Psoas muscle (tissue), 8 donors: ENCODE measurements around the gene TNFRSF14. TPM values are rescaled to one million over a fixed set of nuclear protein-coding genes. Genes with fewer than 3 reads are reported as not detected.
"Not testable (repeated sequence)": the region's sequence is repeated elsewhere in the genome, so short reads cannot be mapped to it uniquely, and the experiment has no call there.

Experiments used
- ATAC-seq, 4 donors: fragments of 200-7000 bp; cut with Tn5 transposase; one replicate each; pipeline ENCODE4 v1.9.1; 2020; ENCODE audit warnings: moderate library complexity in 3 of 4, mild to moderate bottlenecking in 2 of 4
- DNase-seq, 2 donors: peaks; one replicate each; pipeline ENCODE4 v3.0.0-alpha.2; 2020
- H3K27ac ChIP-seq: fragments of 200-600 bp; one replicate; pipeline ENCODE4 v1.8.0; 2022
- H3K27me3 ChIP-seq, 3 donors: fragments of 200-600 bp in 1 of 3; one replicate each; pipeline versions ENCODE4 v1.6.1 to v1.8.0; 2013 to 2022; ENCODE audit warnings: low read length in 2 of 3, mild to moderate bottlenecking in 2 of 3, moderate library complexity in 1 of 3; ENCODE audit not compliant: insufficient read depth in 3 of 3
- H3K36me3 ChIP-seq, 2 donors: fragments of 200-600 bp in 1 of 2; one replicate each; pipeline versions ENCODE4 v1.6.1 to v1.8.0; 2013 to 2022; ENCODE audit warnings: low read depth in 1 of 2, mild to moderate bottlenecking in 1 of 2, moderate library complexity in 1 of 2; ENCODE audit not compliant: insufficient read depth in 1 of 2
- H3K4me1 ChIP-seq: fragments of 200-600 bp; one replicate; pipeline ENCODE4 v1.8.0; 2022
- H3K4me3 ChIP-seq: fragments of 200-600 bp; one replicate; pipeline ENCODE4 v1.8.0; 2022; ENCODE audit warnings: mild to moderate bottlenecking
- H3K9me3 ChIP-seq: fragments of 200-600 bp; one replicate; pipeline ENCODE4 v1.8.0; 2022
- CTCF ChIP-seq: fragments of 200-600 bp; IDR thresholded peaks from one replicate; pipeline ENCODE4 v1.8.0; 2022; ENCODE audit warnings: antibody characterized with exemption
- WGBS, 3 donors: extraction: QIAGEN DNeasy Blood & Tissue Kit; methylation state at CpG; one replicate each; pipeline versions ENCODE4 v1.1.6 to v1.1.7; 2013; 5-methylcytosine and 5-hydroxymethylcytosine counted together
- intact Hi-C, 2 donors: fragments of 100-400 bp; cut with DNase I; formaldehyde crosslinking; loops; one replicate each; pipeline versions ENCODE4 v1.11.0 to v1.14.2; 2022
- polyA plus RNA-seq, 3 donors: library from polyadenylated mRNA; stranded (reverse); fragments of 200-250 nt; gene quantifications; one replicate each; pipeline ENCODE4 v1.2.3, GENCODE V29; 2013
- total RNA-seq, 4 donors: library from RNA; stranded (reverse); fragmentation: NEBNext Ultra II Directional in 2 of 4; extraction: Animal tissue kit (Norgen Biotek cat#: 25700) in 2 of 4; gene quantifications; one replicate each; pipeline versions ENCODE4 v1.2.1 to v1.2.4, GENCODE V29; 2021 to 2023
- donor health status: healthy with polysubstance abuse.
- donor health status: DM: no; HTN: no; CAD: no; lungs with moderate emphysema.
- donor health status: Bipolar disorder and iron deficiency.
- donor health status: healthy.
- donor health status: DM: yes; HTN: yes; CAD: no.
- donor health status: DM: no; HTN: no; CAD: no.
- donor health status: DM: no; HTN: no; CAD: no.
- donor health status: DM: yes; HTN: yes; CAD: no.

TNFRSF14 gene
- total and polyA plus RNA-seq, 7 donors = 6.2 to 10.8 (median 8.2) TPM

GRCh38 chr1:2567083-2567679 lies 11.0 kb downstream of the TNFRSF14 start:
- WGBS, 3 donors = 82 to 85% (median 84%) methylated on average over 15 to 16 of the region's 16 CpGs
- no peak overlapping the region for H3K4me3 ChIP-seq
- no peaks in the 10 kb centered on the region for H3K9me3 ChIP-seq
- no peak for ATAC-seq
- peaks cover 0 to 6% (median 5%) of the 10 kb centered on the region in 3 donors for H3K27me3 ChIP-seq
- no peak overlapping the region for H3K27ac ChIP-seq
- DNase-seq = peak in 1 of 2 donors; percentile 37
- TF ChIP-seq CTCF = no peak
- H3K36me3 ChIP-seq = no peaks in the 10 kb centered on the region
- intact Hi-C loops = no loop called here
- no peaks in the 10 kb centered on the region for H3K4me1 ChIP-seq

GRCh38 chr1:2568187-2568816 lies 12.1 kb downstream of the TNFRSF14 start:
- ATAC-seq, H3K36me3 ChIP-seq, H3K27me3 ChIP-seq, H3K9me3 ChIP-seq, intact Hi-C loops, H3K27ac ChIP-seq, H3K4me1 ChIP-seq, H3K4me3 ChIP-seq: not testable (repeated sequence)
- 25 to 60% (median 51%) methylated on average over 1 to 12 of the region's 17 CpGs for WGBS, 3 donors
- DNase-seq = peak in 1 of 2 donors; percentile 42

- WGBS, 3 donors = 75 to 78% (median 75%) methylated on average over 14 to 17 of the region's 17 CpGs
- TF ChIP-seq CTCF = no peak
- H3K36me3 ChIP-seq = no peaks in the 10 kb centered on the region
- H3K9me3 ChIP-seq = no peaks in the 10 kb centered on the region
- H3K4me3 ChIP-seq = no peak overlapping the region
- H3K27me3 ChIP-seq = peaks cover 0 to 9% (median 8%) of the 10 kb centered on the region in 3 donors
- no peaks in the 10 kb centered on the region for H3K4me1 ChIP-seq
- ATAC-seq (no peak), DNase-seq (no peak)
- no peak overlapping the region for H3K27ac ChIP-seq
- intact Hi-C loops = no loop called here
These were observed 12.9 kb downstream of the TNFRSF14 start for GRCh38 chr1:2569060-2569459.

GRCh38 chr1:2569703-2570102 lies 13.5 kb downstream of the TNFRSF14 start:
- not testable (repeated sequence) for H3K36me3 ChIP-seq

GRCh38 chr1:2570332-2570731 lies 14.2 kb downstream of the TNFRSF14 start:
- Histone ChIP-seq H3K4me3 (no peak overlapping the region), H3K9me3 (no peaks in the 10 kb centered on the region), H3K4me1 (no peaks in the 10 kb centered on the region), H3K36me3 (no peaks in the 10 kb centered on the region), H3K27ac (no peak overlapping the region), H3K27me3 (peaks cover 0 to 9% (median 9%) of the 10 kb centered on the region in 3 donors)
- 73 to 82% (median 79%) methylated on average over 17 of the region's 17 CpGs for WGBS, 3 donors
- intact Hi-C loops = no loop called here
- no peak for TF ChIP-seq CTCF
- DNase-seq (peak in 1 of 2 donors; percentile 31), ATAC-seq (no peak)

More at GRCh38 chr1:2569703-2570102, 13.5 kb downstream of the TNFRSF14 start:
- WGBS, 3 donors = 76 to 91% (median 80%) methylated on average over 13 of the region's 13 CpGs
- H3K27me3 ChIP-seq, H3K4me1 ChIP-seq, intact Hi-C loops, H3K9me3 ChIP-seq, H3K4me3 ChIP-seq, ATAC-seq, H3K27ac ChIP-seq: not testable (repeated sequence)
- peak in 1 of 2 donors; percentile 41 for DNase-seq
